GM19468 (cell line): ENCODE measurements around the gene SAMM50.

Experiments used
- ATAC-seq: cut with Tn5 transposase; IDR thresholded peaks from one replicate; pipeline ENCODE4 v1.9.1; 2021; ENCODE audit warnings: mild to moderate bottlenecking, moderate library complexity, moderate number of reproducible peaks; ENCODE audit not compliant: unreplicated experiment; ENCODE audit errors: extremely low read depth

The SAMM50 gene

DNA sequence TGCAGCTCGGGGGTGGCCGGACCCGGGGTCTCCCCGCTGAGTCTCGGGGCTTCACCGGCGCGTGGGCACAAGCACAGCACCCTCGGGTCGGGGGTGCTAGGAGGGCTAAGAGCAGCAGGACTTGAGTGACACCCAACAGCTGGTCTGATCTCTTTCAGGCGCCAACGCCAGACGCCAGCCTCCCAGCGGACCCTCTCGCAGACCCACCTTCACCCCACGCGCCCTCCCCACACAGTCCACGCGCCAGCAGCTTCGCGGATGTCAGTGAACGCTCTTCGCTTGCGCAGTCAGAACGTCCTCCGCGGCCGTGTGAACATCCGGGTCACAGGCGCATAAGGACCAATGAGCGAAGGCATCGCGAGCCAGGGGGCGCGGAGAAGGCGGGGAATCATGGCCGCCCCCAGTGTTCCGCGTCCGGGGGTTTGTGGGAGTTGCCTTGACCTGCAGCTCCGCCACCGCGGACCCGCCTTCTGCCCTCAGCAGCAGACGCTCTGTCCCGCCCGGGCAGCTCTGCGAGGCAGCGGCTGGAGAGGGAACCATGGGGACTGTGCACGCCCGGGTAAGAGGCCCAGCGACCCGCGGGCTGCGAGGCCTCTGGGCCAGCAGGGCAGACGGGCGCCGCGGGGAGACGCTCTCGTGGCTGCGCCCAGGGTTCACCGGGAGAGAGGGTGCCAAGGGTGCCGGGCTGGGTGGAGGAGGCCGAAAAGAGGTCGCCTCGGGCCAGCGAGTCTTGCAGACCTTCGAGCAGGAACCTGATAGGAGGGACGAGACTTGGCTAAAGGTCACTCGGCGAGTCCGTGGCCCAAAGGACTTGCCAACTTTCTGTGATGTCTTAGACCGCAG lies at the start of gene SAMM50:
SAMM50 (plus strand) TSS at position 403 of the 843 bp plus-strand sequence; CDS start at position 539, 136 bp downstream.
- no peak for ATAC-seq

DNA sequence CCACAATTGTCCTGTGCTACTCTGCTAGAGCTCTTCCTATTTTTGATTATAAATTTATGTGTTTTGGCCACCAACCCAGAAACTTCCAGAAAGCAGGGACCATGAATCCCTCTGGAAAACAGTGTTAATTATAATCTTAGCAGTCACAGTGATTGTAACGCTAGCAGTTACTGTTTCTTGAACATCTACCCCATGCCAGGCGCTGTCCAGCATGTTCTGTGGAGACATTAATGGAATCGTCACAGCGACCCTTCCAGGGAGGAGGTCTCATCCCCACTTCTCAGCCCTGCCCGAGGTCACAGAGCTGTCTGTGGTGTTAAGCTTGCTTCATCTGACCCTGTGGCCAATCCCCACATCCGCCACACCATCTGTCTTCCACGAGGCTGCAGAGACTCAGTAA lies 49.6 kb upstream of the SAMM50 start:
- no peak for ATAC-seq

DNA sequence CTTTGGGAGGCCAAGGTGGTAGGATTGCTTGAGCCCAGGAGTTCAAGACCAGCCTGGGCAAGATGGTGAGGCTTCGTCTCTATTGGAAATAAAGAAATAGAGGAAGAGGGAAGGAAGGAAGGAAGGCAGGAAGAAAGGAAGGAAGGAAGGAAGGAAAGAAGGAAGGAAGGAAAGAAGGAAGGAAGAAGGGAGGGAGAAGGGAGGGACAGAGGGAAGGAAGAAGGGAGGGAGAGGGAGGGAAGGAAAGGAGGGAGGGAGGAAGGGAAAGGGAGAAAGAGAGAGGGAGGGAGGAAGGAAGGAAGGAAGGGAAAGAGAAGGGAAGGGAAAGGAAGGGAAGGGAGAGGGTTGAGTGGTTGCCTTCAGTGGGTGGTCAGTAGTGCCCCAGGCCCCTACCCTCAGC lies 45.5 kb upstream of the SAMM50 start:
- no peak for ATAC-seq

DNA sequence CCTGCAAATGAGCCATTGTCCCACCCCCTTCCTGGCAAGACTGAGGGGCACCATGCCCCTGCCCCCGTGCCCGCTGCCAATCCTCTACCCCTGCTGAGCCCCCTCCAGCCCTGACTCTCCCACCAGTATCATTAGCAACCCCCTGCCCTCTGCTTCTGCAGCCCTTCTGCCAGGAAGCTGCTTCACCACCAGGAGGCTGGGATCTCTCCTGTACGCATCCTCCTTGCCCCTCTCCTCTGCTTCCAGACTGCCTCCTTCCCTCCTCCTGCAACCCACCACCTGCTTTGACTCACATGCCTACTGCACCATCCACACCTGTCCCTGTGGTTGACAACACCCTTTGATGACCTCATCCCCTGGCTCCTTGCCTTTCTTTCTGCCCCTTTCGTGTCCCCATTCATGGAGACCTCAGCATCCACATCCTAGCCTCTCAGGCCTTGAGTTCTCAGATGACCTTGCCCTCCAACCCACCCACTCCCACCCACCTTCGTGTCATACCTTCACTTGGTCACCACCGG lies 45.0 kb upstream of the SAMM50 start:
- no peak for ATAC-seq

DNA sequence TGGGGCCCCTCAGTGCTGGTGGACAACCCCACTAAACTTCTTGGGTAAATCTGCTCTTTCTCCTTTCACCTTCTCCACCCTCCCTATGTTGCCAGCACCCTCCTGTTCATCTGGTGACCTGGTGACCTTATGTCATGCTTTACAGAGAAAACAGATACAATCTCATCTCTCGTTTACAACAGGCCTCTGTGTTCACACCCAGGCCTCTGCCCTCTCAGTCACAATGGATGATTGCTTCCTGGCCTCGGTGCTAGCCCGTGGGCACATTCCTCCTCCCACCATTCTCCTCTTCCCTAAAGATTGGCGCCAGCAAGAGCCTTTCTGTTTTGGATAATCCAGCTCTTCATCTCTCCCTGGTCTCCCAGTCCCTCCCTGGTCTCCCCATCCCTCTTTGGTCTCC lies 43.9 kb upstream of the SAMM50 start:
- ATAC-seq, result no peak

DNA sequence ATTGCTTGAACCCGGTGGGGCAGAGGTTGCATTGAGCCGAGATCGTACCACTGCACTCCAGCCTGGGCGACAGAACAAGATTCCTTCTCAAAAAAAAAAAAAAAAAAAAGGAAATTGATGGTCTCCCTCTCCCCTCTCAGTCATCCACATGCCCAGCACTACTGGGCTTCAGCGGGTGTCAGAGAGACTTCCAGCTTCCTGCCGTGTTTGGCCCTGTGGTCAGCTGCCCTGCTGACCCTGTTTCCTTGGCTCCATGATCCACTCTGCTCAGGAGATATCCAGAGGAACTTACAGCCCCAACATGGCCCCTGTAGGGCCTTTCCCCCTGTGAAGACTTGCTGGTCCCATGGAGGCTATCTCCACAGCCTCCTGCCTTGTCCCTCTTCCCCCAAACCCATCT lies 37.7 kb upstream of the SAMM50 start:
- ATAC-seq, result no peak

DNA sequence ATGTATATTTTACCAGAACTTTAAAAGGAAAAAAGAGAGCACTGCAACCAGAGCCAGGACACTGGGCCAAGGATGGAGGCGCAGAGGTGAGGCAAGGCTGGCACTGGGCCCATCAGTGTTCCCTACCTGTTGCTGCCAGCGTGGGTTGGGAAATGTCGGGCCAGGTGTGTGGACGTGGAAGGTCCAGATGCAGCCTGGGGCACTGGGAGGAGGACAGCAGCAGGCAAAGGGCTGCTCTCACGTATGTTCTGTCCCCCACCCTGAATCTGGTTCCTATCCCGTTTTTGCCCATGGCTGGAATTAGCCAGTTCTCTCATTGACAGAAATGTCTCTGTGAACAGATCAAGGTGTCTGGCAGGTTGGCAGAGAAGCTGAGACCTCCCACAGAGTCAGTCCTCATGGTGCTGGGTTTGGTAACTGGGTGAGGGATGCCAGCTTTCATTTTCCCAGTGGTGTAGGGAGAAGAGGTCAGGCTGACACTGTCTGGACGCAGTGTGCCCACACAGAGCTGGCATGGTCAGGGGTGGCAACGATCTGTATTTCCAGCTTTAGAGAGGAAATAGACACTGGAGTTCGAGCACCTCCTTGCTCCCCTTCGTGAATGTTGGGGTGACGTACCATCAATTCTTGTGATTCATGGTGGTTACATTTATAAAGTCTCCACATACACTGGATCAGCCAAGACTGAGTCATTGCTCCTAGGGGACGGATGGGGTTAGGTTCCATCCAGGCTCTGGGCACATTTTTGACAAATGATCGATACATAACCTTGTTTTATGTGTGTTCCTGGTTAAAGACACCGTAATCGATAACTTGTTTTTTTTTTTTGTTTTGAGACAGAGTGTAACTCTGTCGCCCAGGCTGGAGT lies 35.9 kb upstream of the SAMM50 start:
- ATAC-seq, result no peak

DNA sequence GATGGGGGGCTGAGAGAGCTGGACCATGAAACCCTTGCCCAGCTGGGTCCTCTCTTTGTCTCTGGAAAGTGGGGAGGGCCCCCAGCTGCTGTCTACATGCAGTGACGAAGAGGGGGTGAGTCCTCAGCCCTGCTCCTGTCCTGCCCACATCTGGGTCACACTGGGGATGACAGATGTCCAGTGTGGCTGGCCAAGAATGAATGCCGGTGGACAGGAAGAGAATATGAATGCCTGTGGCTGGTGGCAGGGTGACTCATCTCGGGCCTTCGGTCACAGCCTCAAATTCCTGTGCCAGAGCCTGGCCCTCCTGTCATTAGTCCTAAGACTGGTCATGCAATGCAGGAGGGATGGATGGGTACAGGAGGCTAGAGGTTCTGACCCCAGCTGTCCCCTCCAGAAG lies 33.9 kb upstream of the SAMM50 start:
- no peak for ATAC-seq

DNA sequence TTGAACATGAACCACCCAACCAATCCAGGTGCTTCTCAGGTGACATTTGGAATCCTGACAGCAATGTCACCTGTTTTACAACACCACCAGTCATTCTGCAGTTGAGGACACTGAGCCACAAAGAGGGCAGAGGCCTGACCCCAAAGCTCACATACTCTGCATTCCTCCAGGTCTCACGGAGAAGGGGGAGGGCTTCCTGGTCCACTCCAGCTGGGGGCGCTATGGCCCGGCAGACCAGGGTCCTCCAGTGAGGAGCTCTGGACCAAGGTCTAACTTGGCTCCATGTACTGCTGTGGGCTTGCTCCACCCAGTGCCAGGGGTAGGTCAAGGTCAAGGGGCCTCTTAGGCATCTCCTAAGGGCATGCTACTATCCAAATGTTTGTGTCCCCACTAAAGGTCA lies 33.1 kb upstream of the SAMM50 start:
- no peak for ATAC-seq

DNA sequence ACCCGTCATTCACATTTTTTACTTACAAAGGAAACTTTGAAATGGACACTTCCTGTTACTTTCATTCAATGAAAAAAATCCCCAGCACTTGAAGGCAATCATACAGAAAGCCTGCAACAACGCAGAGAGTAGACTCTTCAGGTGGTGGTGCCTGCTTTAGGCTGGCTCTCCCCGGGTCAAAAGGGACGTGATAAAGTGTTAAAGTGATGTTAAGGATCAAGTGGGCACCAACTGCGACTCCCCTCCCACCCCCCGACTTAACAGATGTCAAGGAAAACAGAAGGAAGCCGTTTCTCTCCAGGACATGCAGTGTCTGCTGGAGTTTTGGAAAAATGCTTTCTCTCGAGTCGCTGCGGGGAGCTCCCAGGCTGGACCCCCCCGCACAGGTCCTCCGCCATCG lies 32.1 kb upstream of the SAMM50 start:
- no peak for ATAC-seq

DNA sequence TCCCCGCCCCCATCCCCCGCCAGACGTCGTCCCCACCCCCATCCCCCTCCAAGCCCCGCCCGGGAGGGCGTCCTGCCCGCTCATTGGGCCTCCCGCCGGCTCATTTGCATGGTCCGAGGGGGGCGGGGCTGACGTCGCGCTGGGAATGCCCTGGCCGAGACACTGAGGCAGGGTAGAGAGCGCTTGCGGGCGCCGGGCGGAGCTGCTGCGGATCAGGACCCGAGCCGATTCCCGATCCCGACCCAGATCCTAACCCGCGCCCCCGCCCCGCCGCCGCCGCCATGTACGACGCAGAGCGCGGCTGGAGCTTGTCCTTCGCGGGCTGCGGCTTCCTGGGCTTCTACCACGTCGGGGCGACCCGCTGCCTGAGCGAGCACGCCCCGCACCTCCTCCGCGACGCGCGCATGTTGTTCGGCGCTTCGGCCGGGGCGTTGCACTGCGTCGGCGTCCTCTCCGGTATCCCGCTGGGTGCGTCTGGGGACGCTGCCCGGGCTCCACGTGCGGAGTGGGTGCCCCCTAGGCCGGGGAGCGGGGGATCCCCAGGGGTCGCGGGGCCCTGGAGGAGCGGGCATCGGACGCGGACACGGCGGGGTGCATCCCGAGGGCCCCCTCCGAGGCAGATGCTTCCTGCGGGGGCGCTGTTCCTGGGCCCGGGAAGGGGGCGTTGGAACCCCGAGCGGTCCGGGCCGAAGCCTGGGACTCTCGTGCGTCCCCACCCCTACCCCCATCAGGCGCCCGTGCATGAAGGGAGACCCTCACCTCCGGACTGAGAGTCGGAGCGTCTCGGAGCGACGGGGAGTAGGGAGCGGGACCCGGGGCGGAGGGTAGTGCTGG lies 31.4 kb upstream of the SAMM50 start, which contains the start of gene PNPLA3:
PNPLA3 (plus strand) TSS at position 175 of the 834 bp plus-strand sequence; CDS start at position 282, 107 bp downstream.
- ATAC-seq, result no peak

DNA sequence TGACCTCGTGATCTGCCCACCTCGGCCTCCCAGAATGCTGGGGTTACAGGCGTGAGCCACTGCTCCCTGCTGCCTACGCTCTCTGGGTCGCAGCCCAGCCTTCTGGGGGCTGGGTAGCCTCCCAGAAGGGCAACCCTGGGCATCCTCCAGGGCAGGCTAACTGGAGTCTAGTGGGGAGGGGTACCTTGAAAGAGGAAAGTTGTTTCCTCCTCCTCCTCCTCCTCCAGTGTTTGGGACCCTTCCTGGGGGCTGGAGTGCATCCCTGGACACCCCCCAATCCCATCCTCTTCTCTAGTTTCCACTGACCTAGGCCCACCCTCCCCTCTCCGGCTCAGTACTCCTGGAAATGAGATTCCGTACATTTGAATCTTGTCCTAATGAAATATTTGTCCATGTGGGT lies 30.4 kb upstream of the SAMM50 start:
- no peak for ATAC-seq

DNA sequence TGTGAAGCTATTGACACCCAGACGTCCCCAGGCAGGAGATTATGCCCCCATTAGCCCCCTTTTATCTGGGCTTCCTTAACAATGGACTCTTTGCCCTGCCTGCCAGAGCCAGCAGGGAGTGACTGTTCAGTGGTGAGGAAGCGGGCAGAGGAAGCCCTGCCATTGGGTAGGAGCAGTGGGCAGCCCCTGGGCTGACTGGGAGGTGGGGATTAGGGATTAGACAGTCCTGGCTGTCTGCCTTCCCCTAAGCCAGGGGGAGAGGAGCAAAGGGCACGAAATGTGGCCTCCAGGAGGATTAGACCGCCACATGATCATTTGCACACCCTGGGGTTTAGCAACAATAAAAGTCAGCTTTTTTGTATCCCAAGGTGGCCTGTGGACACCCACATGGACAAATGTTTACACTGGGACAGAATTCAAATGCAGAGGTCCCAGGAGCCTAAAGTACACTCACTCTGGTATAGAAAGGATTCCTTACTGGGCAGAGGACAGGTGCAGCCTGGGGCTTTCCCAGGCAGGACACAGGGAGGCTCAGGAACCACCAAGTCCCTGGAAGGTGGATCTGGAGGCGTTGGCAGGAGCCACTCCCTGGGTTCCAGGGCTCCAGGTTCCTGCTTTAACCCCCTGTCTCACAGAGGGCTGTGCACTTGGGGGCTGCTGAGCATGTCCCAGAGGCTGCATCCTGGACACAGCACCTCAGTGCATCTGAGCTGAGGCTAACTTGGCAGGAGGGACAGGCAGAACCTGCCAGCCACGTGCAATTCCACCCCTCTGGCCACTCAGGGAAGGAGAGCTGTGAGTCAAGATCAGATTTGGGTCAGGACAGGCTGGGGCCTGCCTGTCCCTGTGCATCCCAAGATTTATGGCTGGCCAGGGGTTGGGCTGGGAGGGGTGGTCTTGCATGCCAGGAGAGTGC lies 29.6 kb upstream of the SAMM50 start:
- no peak for ATAC-seq

DNA sequence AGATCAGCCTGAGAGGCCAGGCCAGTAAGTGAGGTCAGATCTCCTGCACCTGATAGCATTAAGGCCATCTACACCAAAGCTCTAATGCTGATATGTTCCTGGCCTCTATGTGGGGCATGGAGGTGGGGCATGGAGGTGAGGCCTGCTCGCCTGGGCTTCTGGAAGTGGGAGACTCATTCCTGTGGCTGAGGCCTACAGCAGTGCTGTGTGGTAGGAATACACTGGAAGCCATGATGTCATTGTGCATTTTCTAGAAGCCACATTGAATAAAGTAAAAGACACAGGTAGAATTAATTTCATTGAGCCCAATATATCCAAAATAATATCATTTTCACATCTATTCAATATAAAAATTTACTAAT lies 28.9 kb upstream of the SAMM50 start:
- no peak for ATAC-seq

DNA sequence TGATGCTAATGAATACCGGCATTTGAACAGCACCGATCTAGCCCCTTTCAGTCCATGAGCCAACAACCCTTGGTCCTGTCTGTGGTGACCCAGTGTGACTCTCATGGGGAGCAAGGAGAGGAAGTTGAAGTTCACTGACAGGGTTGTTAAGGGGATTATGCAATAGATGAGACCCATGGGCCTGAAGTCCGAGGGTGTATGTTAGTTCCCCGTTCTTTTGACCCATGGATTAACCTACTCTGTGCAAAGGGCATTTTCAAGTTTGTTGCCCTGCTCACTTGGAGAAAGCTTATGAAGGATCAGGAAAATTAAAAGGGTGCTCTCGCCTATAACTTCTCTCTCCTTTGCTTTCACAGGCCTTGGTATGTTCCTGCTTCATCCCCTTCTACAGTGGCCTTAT lies 26.8 kb upstream of the SAMM50 start:
- no peak for ATAC-seq

DNA sequence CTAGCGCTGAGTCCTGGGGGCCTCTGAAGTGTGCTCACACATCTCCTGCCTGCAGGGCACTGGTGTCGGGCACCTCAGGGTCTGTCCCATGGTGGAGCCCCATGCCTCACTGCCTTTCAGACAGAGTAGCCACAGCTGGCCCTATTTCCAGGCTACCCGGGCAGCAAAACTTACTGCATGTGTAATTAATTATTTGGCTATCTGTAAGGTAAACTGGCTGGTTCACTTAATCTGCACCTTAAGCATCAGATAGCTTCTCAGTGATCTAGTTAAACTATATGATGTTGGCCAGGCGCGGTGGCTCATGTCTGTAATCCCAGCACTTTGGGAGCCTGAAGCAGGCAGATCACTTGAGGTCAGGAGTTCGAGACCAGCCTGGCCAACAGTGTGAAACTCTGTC lies 26.3 kb upstream of the SAMM50 start:
- ATAC-seq, result no peak

DNA sequence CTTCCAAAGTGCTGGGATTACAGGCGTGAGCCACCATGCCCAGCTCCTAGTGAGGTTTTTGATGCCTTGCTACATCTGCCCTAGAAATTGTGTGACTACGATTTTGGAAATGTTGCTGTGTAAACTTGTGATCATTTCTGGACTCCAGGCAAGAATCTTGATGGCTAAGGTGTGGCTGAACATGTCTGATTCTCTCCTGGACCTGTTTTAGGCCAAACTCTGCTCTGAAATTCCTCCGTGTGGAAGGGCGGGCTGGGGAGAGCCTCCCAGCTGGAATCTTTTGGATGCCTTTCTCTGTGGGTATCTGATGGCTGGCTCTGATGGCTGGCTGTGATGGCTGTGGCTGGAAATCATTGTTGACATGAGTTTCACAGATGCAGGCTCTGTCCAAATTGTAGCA lies 23.5 kb upstream of the SAMM50 start:
- no peak for ATAC-seq

DNA sequence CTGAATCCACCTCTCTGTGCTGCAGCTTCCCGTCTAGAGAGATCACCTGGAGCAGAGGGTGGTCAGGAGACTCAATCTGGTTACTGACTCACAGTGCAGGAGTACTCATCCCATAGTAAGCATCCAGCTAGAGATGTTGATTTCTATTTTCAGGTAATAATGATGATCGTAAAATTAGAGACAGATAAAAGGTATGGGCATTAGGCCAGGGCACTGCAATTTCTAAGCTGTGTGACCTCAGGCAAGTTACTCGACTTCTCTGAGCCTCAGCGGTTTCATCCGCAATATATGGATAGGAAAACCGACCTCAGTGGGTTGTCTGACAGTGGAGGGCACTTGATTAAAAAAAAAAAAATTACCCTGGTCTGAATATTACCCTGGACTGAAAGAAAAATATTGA lies 13.8 kb upstream of the SAMM50 start:
- no peak for ATAC-seq
